Fibroblast of the conjunctiva (primary cell): ENCODE results near the gene FUT4.
"Not testable (repeated sequence)": the region's sequence is repeated elsewhere in the genome, so short reads cannot be mapped to it uniquely, and the experiment has no call there.

ENCODE experiments used
- DNase-seq: peaks from one replicate; pipeline ENCODE4 v3.0.0-alpha.2; 2010; ENCODE audit warnings: low read depth

FUT4 gene

DNA sequence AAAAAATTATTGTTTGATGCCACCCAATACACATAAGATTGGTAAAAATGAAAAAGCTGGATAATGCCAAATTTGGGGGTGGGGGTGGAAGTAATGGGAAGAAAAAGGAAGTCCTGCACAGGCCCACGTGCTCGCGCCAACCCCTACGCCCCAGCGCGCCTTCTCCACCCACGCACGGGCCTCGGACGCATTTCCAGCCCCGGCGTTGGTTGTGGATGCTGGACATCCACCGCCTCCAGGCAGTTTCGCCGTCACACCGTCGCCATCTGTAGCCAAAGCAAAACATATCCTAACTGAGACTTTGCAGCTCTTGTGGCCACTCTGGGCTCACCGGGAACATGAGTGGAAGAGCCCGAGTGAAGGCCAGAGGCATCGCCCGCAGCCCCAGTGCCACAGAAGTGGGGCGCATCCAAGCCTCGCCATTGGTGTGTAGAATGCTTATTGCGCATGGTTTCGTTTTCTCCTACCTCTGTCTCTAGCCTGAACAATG lies 23.5 kb downstream of the FUT4 start, which contains the start of gene PIWIL4:
PIWIL4 (plus strand) TSS at position 188 of the 490 bp plus-strand sequence; CDS start at position 339, 151 bp downstream.
- no peak for DNase-seq

DNA sequence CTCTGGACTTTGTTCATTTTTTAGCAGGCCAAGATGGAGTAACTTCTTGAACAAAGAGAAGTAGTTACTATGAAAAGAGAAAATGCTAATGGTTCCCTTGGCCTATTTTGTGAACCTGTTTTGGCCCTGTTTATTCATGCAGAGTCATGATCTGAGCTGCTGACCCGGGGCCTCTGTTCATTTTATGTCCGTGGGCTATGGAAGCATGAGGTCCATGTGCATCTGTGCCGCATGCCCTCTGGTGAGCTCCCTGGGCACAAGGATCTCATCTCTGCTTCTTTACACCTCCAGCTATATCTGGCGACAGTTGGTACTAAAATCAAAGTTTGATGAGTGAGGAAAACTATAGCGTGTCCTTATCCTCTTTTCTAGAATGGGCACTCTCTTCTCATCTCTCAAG lies 24.5 kb downstream of the FUT4 start:
- no peak for DNase-seq

DNA sequence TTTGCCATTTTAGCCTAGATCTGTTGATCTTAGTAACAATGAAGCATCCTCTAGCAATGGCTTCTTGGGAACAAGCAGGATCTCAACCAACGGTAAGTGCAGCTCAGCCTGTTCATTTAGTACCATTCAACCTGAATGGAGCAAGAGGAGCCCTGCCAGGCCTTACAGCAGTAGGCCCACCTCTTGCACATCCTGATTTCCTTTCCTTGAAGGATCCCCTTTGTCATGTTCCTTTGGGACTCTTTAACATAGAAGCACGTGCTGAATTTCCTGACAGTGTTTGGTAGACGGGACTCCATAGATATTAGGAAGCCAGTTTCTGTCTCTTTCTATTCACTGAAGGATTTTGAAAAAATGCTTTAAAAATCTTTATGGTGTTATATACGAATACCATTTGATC lies 25.0 kb downstream of the FUT4 start:
- DNase-seq: no peak

DNA sequence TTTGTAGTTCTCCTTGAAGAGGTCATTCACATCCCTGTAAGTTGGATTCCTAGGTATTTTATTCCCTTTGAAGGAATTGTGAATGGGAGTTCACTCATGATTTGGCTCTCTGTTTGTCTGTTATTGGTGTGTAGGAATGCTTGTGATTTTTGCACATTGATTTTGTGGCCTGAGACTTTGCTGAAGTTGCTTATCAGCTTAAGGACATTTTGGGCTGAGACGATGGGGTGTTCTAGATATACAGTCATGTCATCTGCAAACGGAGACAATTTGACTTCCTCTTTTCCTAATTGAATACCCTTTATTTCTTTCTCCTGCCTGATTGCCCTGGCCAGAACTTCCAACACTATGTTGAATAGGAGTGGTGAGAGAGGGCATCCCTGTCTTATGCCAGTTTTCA lies 29.3 kb downstream of the FUT4 start:
- not testable (repeated sequence) for DNase-seq

DNA sequence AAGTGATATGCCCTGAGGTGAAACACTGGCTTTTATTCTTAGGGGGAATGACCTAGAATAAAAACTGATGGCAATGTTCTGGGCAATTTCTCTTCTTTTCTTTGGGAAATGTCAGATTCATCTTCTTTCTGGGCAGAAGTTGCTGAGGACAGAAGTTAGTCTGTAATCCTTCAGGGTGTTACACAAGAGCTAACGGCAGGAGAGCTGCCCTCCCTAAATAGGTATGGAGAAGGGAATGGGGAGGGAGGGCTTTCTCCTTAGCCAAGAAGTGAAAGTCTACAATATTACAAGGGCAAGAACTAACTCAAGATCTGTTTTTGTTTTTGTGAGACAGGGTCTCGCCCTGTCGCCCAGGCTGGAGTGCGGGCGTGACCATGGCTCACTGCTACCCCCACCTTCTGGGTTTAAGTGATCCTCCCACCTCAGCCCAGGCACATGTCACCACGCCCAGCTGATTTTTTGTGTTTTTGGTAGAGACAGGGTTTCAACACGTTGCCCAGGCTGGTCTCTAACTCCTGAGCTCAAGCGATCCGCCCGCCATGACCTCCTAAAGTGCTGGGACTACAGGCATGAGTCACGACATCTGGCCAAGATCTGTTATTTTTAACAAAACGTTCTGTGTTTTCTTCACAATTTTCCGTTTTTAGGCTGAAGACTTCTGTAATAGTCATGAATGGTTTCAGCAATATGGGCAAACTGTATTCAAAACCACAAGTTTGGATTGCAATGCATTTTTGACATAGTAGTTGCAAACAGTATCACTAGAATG lies 30.7 kb downstream of the FUT4 start:
- DNase-seq: peak; percentile 39

DNA sequence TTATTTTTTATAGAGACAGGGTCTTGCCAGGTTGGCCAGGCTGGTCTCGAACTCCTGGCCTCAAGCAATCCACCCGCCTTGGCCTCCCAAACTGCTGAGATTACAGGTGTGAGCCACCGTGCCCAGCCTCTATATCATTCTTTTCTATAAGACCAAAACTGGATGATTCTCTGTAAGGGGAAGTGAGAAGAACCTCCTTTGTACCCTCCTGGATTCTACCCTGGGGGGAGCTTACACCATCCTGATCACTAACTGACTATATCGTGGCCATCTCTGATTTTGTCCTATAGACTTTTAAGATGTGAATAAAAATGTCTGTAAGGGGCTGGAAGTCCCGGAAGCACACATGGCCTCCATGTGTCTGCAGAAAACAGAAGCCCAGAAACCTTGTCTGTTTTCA lies 32.6 kb downstream of the FUT4 start:
- no peak for DNase-seq

DNA sequence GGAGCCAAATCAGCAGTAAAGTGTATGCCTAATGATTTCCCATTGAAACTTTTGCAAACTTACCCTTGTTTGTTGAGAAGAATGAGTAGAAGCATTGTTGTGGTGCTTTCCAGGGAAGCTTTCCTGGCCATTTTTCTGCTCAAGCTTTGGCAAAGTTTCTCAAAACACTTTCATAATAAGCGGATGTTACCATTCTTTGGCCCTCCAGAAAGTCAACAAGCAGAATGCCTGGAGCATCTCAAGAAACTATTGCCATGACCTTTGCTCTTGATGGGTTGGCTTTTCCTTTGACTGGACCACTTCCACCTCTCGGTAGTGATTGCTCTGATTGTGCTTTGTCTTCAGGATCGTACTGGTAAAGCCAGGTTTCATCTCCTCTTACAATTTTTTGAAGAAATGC lies 34.1 kb downstream of the FUT4 start:
- peak; percentile 17 for DNase-seq

DNA sequence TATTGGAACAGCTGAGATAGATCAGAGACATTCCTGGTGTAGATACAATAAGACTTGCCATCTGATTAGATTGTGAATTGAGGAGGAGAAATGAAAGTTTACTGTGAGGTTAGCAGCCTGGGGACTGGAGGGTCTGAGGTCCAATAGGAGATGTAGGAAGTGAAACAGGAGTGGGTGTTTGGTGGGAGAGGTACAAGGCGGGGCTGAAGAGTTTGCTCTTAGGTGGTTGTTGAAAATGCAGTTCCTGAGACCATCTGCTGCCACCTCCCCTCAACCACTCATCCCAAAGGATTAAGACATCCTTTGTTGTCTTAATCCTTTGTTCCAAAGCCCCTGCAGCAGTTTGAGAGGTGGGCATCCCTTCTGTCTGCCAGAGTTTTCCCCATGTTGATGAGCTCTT lies 38.2 kb downstream of the FUT4 start:
- DNase-seq: no peak

DNA sequence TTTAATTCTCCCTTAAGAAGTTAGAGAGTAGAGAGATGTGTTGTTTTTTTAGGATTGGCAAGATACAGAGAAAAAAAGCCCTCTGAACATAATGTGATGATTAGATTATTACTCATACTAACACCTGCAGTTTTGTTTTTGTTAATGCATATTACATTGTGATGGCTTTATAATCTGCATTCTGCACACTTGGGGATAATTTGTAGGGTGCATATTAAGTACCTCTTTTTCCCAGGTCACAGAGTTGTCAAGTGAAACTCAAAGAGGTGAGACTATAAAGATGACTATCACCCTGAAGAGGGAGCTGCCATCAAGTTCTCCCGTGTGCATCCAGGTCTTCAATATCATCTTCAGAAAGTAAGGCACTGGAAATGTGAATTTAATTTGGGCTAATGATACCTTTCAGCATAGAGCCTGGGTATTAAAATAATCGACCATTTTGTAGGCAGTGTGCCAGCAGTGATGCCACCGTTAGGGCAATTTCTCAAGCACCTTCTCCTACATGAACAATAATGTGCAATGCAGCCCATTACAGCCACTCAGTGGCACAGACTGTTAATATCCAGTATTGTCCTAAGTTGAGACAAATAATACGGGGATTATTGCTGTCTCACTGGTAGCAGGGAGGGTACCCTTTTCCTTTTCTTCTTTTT lies 39.6 kb downstream of the FUT4 start:
- no peak for DNase-seq

DNA sequence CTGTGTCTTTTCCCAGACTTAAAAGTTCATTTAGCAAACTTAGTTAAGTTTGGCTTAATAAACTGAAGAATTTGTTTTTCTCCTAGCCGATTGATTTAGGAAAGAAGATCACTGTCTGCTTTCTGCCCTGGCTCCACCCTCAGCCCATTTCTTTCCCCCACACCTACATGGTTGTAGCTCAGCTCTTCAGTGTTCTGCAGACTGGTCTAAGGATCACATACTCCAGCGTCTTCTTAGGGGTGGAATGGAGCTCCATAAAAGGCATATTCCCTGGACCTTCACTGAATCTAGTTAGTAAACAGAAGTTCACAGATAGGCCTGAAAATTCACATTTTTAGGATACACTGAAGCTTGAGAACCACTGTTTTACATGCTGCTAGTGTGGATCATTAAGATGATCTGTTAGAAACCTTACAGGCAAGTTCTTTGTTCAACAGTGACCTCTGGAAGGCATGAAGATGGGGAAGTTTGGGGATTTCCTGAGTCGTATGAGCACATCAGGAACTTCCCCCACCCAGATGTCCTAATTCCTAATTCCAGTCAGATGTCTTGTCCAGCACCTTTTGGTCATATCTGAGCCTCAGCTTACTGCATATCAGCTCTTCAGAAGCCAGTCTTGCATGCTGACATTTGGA lies 40.3 kb downstream of the FUT4 start:
- no peak for DNase-seq

DNA sequence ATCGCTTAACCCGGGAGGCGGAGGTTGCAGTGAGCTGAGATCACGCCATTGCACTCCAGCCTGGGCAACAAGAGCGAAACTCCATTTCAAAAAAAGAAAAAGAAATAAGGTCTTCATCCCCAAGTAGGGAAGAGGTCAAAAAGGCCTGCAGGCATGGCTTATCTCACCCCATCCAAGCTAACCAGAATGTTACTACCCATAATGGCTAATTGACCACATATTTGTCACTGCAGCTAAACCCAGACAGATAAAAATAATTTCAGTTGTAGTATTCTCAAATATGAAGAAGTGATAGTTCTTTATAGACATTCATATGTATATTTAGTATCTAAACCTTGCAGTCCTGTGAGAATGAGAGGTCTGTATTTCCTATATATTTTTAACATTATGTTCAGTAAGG lies 41.3 kb downstream of the FUT4 start:
- no peak for DNase-seq

DNA sequence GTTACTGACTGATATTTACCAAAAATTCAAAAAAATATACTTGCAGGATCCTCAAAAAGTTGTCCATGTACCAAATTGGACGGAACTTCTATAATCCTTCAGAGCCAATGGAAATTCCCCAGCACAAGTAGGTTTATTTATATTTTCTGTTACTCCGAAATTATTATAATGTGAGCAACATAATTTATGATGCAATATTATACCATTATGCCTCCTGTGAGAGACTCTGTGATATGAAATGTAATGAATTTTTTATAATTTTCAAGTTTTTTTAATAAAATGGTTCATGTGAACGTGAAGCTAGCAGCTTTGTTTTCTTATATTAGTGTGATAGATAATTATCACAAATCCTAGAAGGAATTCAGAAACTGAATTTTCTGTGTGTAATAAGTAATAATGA lies 41.7 kb downstream of the FUT4 start:
- DNase-seq: no peak

DNA sequence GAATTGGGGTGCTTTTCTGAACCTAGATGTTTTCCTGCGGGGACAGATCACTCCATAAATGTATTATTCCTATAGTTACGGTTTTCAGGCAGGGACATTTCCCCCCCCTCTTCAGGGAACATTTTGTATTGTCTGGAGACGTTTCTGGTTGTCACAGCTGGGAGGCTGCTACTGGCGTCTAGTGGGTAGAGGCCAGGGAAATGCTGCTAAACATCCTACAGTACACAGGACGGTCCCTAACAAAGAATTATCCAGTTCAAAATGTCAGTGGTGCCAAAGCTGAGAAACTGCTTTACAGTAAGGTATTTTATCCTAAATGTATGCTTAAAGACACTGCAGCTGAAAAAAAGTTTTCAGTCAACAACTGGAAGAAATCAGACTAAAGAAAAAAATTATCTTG lies 42.8 kb downstream of the FUT4 start:
- DNase-seq: no peak

DNA sequence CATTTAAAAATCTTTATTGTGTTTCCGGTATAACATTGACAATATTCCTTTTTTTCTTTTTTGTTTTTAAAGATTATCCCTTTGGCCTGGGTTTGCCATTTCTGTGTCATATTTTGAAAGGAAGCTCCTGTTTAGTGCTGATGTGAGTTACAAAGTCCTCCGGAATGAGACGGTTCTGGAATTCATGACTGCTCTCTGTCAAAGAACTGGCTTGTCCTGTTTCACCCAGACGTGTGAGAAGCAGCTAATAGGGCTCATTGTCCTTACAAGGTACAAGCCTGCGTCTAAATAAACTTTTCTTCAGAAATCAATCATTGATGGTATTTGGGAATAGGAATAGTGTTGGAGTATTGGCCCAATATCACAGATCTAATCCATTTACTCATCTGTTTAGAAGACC lies 43.3 kb downstream of the FUT4 start:
- DNase-seq: no peak

DNA sequence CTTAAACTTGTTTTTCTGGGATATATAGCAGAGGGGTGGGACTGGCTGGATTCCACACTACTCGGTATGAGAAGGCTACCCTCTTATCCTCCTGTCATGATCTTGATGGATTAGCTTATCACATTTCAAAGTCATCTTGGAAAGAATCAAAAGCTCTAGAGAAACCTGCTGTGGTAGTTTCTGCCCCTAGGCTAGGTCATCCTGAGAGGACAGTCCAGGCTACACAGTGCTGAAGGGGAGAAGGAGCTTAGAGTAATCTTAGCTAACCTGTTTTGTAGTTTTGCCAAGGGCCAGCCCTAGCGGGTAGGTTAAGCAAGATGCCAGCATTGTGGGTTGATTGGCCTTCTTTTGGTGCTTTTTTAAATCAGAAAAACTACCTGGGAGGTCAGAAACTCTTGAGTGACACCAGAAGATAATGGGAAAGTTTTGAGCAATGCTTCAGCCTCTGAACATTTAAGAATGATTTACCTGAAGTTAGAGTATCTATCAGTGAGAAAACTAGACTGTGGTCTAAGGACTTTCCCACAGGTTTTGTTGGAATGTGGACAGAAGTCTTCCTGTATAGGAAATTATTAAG lies 44.7 kb downstream of the FUT4 start:
- DNase-seq: no peak

DNA sequence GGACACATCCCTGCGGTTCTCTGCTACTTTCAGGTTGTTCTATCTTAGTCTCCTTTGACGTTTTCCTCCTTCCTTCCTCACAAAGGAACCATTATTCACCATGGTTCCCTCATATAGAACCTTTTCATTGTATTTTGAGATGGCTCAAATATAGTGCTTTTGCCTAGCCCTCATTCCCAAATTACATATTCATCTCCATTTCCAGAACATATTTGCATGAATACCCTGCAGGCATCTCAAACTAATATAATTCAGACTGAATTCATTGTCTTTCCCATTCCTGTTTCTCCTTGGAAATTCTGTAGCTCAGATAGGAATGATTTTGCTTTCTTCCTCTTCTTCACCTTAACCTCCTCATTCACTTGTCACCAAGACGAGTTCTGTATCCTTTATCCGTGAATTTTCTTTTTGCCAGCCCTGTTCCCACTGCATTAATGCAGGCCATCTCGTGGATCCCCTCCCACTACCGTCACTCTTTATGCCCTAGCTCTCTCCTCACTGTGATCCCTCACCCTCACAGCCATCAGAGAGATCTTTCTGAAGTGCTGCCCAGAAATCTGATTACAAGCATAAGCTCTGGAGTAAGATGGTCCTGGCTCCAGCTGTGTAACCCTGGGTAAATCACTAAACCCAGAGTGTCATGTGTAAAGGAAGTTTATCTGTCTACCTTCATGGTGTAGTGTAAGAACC lies 46.8 kb downstream of the FUT4 start:
- no peak for DNase-seq

DNA sequence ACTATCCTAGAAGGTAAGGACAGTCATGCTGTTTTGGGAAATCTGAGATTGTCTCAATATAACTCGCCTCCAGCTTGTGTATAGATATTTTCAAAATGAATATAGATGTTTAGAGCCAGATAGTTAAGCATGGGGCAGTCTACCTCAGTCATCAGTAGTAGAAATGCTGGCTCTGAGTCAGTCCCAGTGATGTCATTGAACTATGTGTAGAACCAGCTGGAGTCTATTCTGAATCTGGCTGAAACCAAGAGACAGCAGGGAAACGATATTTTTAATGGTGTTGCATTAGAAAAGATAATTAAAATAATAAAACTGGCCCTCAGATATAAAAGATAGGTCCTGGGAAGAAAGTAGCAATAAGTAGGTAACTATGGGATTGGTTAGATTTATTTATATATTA lies 49.3 kb downstream of the FUT4 start:
- no peak for DNase-seq

DNA sequence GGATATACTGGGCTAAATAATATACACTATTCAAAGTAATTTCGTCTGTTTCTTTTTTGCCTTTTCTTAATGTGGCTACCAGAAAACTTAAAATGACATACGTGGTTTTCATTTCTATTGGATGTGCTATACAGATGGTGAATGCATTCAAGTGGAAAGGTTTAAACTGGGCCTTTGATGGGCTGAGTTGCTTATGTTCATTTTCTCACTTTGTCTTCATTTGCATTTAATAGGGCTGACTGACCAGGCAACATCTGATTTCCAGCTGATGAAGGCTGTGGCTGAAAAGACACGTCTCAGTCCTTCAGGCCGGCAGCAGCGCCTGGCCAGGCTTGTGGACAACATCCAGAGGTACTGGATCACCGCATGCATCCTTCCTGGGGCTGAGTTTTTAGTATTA lies 51.4 kb downstream of the FUT4 start:
- DNase-seq: no peak

DNA sequence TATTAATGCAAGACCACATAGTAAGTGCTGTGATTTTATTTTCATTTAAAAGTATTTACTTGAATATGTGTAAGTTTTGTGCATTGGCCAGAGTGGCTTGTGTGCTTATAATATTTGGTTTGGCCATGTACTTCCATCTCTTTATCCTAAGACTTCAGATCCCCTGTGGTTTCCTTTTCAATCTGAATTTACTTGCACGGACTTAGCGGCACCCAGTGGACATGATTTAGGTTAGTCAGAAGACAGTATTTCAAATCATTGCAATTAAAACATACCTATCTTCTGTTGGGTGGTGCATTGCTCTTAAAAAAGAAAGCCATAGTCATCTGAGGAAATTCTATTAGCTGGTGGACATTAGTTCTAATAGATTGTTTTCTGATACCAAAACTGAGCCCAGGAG lies 54.2 kb downstream of the FUT4 start:
- no peak for DNase-seq
